Activated naive CD8-positive, alpha-beta T cell (primary cell): ENCODE data around the gene MYH4.

Experiments used
- H3K27ac Mint-ChIP-seq: one replicate; pipeline ENCODE4 v1.8.0; 2021; ENCODE audit warnings: mixed read lengths
- H3K27me3 Mint-ChIP-seq: one replicate; pipeline ENCODE4 v1.8.0; 2021; ENCODE audit warnings: mixed read lengths
- H3K36me3 Mint-ChIP-seq: one replicate; pipeline ENCODE4 v1.8.0; 2021; ENCODE audit warnings: mixed read lengths
- H3K4me1 Mint-ChIP-seq: one replicate; pipeline ENCODE4 v1.8.0; 2021; ENCODE audit warnings: low read depth, mixed read lengths
- H3K4me3 Mint-ChIP-seq: one replicate; pipeline ENCODE4 v1.8.0; 2021; ENCODE audit warnings: mild to moderate bottlenecking, mixed read lengths
- H3K9me3 Mint-ChIP-seq: one replicate; pipeline ENCODE4 v1.8.0; 2021; ENCODE audit warnings: low read depth, mixed read lengths

The MYH4 gene

DNA sequence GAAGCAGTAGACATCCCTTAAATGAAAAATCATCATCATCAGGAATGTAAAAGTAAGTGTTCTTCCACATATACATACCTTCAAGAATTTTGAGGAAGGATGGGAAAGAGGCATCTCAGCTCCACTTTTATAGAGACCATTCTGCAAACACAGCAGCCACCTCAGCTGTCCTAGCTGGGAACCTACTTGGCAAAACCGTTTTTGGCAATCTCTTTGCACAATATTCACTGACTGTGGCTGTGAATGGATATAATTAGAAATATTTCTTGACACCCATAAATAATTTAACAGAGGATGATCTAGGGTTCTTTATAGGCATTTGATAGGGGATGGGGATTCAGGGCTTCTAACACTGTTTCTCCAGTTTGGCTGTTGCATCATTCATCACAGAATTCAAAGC is at the start of gene MYH4:
TSS of gene MYH4 (minus strand) at position 101 of the 400 bp plus-strand sequence. CDS start 2,814 bp downstream, outside the sequence.
- no peaks in the 10 kb centered on the region for H3K36me3 Mint-ChIP-seq
- H3K4me3 Mint-ChIP-seq = no peak within 1 kb of the TSS
- no peaks in the 10 kb centered on the region for H3K9me3 Mint-ChIP-seq
- no peak within 1 kb of the TSS for H3K27ac Mint-ChIP-seq
- H3K27me3 Mint-ChIP-seq = peaks cover 3% of the 10 kb centered on the region
- H3K4me1 Mint-ChIP-seq = no peaks in the 10 kb centered on the region

DNA sequence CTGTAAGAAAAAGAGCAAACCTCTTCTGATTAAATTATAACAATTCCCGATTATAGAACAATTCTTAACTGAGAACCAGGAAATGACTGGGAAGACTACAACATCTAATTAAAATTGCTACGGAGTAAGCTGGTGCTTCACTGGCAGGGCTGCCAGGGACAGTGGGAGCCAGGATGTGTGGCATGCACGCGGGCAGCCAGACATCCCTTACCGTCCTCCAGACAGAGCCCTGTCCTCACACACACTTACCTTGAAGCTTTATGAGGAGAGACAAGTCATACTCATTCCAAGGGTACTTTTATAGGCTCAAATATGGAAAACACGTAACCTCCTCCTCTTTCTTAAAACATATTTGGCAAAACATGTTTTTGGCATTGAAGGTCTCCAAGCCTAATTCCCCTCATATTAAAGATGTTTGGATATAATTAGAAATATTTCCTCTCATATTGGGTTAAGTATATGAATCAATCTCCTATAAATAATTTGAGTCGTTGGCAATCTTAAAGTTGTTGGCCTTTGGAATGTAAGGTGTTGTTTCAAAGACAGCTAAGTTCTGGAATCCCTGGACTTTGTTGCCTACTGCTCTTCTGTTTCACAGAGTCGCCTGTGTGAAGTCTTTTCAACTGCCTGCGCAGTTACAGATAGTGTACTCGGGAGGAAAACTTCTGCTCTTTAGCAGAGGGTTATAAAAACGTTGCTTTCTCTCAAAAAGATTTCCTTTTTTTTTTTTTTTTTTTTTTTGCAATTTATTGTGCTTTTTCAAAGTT is 49.1 kb upstream of the MYH4 start, which contains the start of gene MYH1:
TSS of gene MYH1 (minus strand) at position 272 of the 767 bp plus-strand sequence. CDS start 1,900 bp downstream, outside the sequence.
- Mint-ChIP-seq H3K36me3 (no peaks in the 10 kb centered on the region), H3K4me1 (no peaks in the 10 kb centered on the region), H3K4me3 (no peak within 1 kb of the TSS), H3K27ac (no peak within 1 kb of the TSS), H3K9me3 (no peaks in the 10 kb centered on the region), H3K27me3 (peaks cover 1% of the 10 kb centered on the region)

DNA sequence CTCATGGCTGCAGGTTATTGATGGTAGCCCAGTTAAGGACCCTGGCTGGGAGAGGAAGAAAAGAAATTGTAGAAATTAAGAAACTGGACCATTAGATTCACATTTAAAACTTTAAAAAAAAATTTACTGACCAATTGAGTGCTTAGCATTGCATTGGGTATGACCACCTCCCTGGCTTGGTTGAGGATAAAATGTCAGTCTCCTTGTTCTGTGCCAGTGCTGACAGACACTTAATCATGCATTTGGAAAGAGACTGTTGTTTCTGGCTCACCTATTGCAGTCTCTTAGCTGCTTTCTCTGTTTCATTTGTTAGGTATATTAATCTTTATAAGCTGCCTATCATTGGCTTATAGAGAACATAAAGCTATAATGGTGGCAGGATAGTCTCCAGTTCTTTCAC is 47.3 kb upstream of the MYH4 start:
- Mint-ChIP-seq H3K4me3 (no peak overlapping the region), H3K36me3 (no peaks in the 10 kb centered on the region), H3K4me1 (no peaks in the 10 kb centered on the region), H3K27me3 (no peaks in the 10 kb centered on the region), H3K9me3 (no peaks in the 10 kb centered on the region), H3K27ac (no peak overlapping the region)

DNA sequence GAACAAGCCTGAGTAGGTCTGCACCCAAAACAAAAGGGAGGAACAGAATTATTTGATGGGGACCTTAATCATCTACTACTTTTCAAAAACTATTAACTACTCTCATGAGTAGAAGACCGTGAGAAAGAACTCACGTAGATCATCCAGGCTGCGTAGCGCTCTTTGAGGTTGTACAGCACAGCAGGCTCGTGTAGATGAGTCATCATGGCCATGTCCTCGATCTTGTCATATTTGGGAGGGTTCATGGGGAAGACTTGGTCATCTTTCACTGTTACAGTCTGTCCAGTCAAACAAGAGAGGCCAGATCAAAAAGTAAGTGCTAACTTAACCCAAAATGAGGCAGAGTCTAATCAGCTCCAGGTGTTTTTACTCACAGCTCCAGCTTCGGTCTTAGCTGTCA is 46.7 kb upstream of the MYH4 start:
- Mint-ChIP-seq H3K27ac (no peak overlapping the region), H3K9me3 (no peaks in the 10 kb centered on the region), H3K4me3 (no peak overlapping the region), H3K4me1 (no peaks in the 10 kb centered on the region), H3K36me3 (no peaks in the 10 kb centered on the region), H3K27me3 (no peaks in the 10 kb centered on the region)

DNA sequence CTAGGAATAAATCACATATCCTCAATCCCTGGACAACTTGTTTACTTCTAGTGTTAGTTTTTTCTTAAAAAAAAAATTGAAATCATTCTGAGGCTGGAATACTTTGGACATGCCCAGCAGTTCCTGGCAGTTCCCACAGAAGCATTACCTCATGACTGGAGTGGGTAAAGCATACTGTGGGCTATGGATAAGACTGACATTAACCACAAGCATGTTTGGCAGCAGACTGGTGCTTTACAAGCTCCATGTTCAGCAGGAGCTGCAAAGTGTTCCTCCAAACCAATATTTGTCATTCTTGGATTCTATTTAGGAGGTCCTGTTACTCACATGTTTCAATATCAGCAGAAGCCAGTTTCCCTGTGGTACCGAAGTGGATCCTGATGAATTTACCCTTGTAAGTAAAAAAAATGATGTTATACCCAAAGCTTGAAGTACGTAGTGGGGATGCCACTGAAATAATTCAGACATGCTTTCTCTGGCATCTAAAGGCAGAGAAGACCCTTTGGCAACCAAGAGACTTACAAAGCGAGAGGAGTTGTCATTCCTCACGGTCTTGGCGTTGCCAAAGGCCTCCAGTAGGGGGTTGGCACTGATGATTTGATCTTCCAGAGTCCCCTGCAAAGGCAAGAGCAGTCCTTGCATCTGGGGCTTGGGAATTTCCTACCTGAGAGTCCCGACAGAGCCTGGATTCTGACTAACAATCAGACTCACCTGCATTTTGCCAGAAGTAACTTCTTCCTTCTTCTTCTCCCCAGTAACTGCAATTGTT is 44.1 kb upstream of the MYH4 start:
- H3K27ac Mint-ChIP-seq = no peak overlapping the region
- H3K4me3 Mint-ChIP-seq = no peak overlapping the region
- no peaks in the 10 kb centered on the region for H3K9me3 Mint-ChIP-seq
- H3K4me1 Mint-ChIP-seq = no peaks in the 10 kb centered on the region
- no peaks in the 10 kb centered on the region for H3K36me3 Mint-ChIP-seq
- peaks cover 2% of the 10 kb centered on the region for H3K27me3 Mint-ChIP-seq

DNA sequence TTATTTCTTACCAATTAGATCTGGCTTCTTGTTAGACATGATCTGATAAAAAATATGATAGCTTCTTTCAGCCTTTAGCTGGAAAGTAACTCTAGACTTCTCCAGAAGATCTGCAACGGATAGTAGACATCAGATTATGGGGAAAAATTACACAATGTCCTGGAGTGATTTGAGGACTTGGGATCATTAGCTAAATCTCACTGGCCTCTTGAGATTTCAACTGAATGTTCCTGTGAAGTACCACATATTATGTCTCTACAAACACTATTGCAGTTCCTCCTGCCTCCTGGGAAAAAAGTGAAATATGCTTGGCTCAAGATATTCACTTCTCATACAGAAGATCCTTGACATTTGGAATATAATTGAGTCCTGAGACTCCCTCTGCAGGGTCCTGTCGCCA is 43.5 kb upstream of the MYH4 start:
- Mint-ChIP-seq H3K4me3 (no peak overlapping the region), H3K9me3 (no peaks in the 10 kb centered on the region), H3K36me3 (no peaks in the 10 kb centered on the region), H3K27me3 (peaks cover 2% of the 10 kb centered on the region), H3K4me1 (no peaks in the 10 kb centered on the region), H3K27ac (no peak overlapping the region)

DNA sequence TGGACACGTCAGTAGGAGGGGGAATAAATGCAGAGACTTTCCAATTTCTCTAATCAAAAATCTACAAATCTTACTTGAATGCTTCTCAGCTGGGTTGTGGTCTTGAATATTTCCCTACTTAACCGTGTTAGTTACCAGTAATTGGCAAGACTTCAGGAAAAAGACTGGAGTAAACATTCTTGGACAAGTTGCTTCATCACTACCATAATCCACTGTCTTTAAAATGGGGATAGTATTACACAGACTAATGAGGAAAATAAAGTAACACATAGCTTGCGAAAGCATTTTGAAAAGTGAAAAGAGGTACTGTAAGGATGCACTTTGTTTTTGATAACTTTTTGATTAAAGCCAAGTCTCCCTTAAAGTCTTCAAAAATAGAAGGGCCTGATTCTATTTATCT is 30.6 kb upstream of the MYH4 start:
- Mint-ChIP-seq H3K27me3 (peaks cover 10% of the 10 kb centered on the region), H3K9me3 (no peaks in the 10 kb centered on the region), H3K36me3 (no peaks in the 10 kb centered on the region), H3K4me1 (no peaks in the 10 kb centered on the region), H3K4me3 (no peak overlapping the region), H3K27ac (no peak overlapping the region)

DNA sequence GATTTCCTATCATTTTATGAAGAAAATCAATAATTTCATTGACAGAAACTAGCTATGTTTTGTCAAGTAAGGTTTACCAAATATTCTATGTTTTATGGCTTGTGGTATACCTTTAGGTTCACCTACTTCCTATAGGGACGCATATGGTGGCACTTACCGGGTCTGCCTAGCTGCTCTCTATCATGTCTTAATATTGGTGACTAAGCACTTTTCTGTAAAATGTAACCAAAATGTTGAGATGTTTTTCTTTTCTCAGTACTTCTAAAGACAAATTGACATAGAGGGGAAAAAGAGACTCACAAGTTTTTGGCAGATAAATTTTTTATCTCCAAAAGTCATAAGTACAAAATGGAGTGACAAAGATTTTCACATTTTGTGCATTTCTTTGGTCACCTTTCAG is 22.6 kb upstream of the MYH4 start:
- H3K4me3 Mint-ChIP-seq = no peak overlapping the region
- peaks cover 35% of the 10 kb centered on the region for H3K9me3 Mint-ChIP-seq
- H3K36me3 Mint-ChIP-seq = no peaks in the 10 kb centered on the region
- no peak overlapping the region for H3K27ac Mint-ChIP-seq
- peaks cover 9% of the 10 kb centered on the region for H3K27me3 Mint-ChIP-seq
- no peaks in the 10 kb centered on the region for H3K4me1 Mint-ChIP-seq

DNA sequence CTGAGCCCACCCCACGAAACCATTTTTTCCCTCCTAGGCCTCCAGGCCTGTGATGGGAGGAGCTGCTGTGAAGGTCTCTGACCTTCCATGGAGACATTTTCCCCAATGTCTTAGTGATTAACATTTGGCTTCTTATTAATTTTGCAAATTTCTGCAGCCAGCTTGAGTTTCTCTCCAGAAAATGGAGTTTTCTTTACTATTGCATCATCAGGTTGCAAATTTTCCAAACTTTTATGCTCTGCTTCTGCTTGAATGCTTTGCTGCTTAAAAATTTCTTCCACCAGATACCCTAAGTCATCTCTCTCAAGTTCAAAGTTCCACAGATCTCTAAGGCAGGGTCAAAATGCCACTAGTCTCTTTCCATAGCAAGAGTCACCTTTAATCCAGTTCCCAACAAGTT is 12.9 kb upstream of the MYH4 start:
- no peak overlapping the region for H3K4me3 Mint-ChIP-seq
- no peaks in the 10 kb centered on the region for H3K27me3 Mint-ChIP-seq
- no peak overlapping the region for H3K27ac Mint-ChIP-seq
- peaks cover 28% of the 10 kb centered on the region for H3K9me3 Mint-ChIP-seq
- no peaks in the 10 kb centered on the region for H3K4me1 Mint-ChIP-seq
- peaks cover 2% of the 10 kb centered on the region for H3K36me3 Mint-ChIP-seq

DNA sequence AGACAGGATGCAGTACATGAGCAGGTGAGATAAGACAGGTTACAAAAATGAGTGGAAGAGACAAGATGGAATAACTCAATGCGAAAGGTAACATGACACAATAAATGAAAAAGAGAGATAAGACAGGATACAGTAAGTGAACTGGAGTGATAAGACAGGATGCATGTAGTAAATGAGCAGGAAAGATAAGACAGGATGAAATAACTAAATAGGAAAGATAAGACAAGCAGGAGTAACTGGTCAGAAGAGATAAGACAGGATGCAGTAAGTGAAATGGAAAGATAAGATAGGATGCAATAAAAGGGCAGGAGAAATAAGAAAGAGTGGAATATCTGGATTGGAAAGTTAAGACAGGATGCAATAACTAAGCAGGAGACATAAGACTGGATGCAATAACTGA is 8.3 kb upstream of the MYH4 start:
- H3K27me3 Mint-ChIP-seq = no peaks in the 10 kb centered on the region
- peaks cover 3% of the 10 kb centered on the region for H3K9me3 Mint-ChIP-seq
- H3K4me3 Mint-ChIP-seq = no peak overlapping the region
- H3K36me3 Mint-ChIP-seq = peaks cover 2% of the 10 kb centered on the region
- no peak overlapping the region for H3K27ac Mint-ChIP-seq
- H3K4me1 Mint-ChIP-seq = no peaks in the 10 kb centered on the region

DNA sequence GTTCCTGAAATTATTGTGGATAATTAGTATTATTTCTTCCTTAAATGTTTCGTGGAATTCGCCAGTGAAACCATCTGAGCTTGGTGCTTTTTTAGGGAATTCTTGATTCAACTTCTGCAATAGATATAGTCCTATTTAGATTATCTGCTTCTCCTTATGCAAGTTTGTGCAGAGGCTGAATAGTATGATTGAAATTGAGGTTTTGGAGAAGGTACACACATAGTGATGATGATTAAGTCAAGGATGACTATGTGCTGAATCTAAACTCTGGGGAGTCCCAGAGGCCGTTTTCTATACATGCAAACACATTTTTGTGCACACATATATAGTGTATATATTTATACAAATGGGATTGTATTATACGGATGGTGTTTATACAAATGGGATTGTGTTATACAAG is 5.2 kb upstream of the MYH4 start:
- Mint-ChIP-seq H3K9me3 (no peaks in the 10 kb centered on the region), H3K4me1 (no peaks in the 10 kb centered on the region), H3K4me3 (no peak overlapping the region), H3K36me3 (no peaks in the 10 kb centered on the region), H3K27ac (no peak overlapping the region), H3K27me3 (no peaks in the 10 kb centered on the region)

DNA sequence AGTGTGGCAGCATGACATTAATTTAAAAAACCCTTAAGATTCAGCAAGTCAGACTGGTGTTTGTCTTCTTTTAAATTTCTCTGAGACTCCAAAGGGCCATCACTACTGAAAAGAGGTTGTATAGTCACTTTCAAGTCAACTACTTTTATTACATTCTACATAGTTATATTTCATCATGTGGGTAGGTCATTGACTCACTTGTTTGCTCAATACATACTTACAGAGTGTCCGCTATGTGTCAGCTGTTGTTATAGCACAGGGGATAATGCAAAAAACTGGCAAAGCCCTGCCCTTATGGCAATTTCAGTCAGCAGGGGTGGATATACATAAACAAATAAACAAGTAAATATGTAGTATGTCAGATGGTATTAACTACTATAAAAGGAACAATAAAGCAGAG is 2.5 kb upstream of the MYH4 start:
- Mint-ChIP-seq H3K27ac (no peak overlapping the region), H3K27me3 (peaks cover 2% of the 10 kb centered on the region), H3K4me1 (no peaks in the 10 kb centered on the region), H3K36me3 (no peaks in the 10 kb centered on the region), H3K9me3 (no peaks in the 10 kb centered on the region), H3K4me3 (no peak overlapping the region)

DNA sequence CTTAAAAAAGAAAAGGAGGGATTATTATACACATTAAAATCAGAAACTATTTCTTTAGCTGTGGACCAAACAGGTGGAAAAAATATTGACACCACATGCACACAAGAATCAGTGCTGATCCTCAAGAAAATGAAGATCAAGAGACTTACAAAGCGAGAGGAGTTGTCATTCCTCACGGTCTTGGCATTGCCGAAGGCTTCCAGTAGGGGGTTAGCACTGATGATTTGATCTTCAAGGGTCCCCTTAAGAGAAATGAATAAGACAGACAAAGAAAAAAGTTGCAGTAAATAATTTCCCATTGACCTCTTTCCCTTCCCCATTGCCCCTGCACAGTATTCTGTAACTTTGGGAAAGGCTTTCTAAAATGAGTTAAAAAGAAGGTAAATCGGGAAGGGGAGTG is 6.0 kb downstream of the MYH4 start:
- Mint-ChIP-seq H3K27me3 (peaks cover 13% of the 10 kb centered on the region), H3K4me3 (no peak overlapping the region), H3K36me3 (no peaks in the 10 kb centered on the region), H3K9me3 (no peaks in the 10 kb centered on the region), H3K4me1 (no peaks in the 10 kb centered on the region), H3K27ac (no peak overlapping the region)

DNA sequence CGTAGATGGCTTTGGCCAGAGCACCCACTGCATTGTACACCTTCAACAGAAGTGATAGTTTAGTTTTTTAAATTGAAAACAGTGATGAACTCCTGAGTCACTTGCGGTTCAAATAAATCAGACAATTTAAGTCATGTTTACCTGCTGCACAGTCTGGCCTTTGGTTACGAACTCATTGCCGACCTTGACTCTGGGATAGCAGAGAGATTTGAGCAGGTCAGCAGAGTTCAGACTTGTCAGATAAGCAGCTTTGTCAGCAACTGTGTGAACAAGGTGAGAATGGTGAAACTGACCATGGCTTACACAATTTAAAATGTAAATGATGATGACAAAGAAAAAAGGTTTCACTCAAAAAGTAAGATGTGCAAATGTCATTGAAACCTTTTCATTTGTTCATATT is 9.3 kb downstream of the MYH4 start:
- Mint-ChIP-seq H3K9me3 (no peaks in the 10 kb centered on the region), H3K27ac (no peak overlapping the region), H3K4me1 (no peaks in the 10 kb centered on the region), H3K27me3 (peaks cover 10% of the 10 kb centered on the region), H3K4me3 (no peak overlapping the region), H3K36me3 (no peaks in the 10 kb centered on the region)

DNA sequence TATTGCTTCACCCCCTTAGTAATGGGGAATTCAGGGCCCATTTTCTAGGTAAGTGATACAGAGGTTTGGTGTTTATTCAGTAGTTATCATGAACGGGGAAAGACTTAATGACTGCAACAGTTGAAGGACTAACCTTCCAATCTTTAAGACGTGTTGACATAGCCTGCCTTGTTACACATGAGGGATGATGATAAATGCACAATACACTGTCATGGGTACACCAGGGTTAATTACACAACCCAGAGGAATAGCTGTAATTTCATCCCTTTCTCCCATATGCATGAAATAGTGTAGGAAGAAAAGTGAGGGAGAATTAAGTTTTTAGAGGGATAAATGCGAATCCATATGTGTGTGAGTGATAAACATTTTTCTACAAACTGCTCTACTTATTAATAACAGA is 10.7 kb downstream of the MYH4 start:
- no peak overlapping the region for H3K27ac Mint-ChIP-seq
- no peaks in the 10 kb centered on the region for H3K36me3 Mint-ChIP-seq
- no peaks in the 10 kb centered on the region for H3K4me1 Mint-ChIP-seq
- peaks cover 10% of the 10 kb centered on the region for H3K27me3 Mint-ChIP-seq
- no peak overlapping the region for H3K4me3 Mint-ChIP-seq
- no peaks in the 10 kb centered on the region for H3K9me3 Mint-ChIP-seq
